Astrocyte of the spinal cord (primary cell): ENCODE results near the gene FRMPD4.

Source experiments
- DNase-seq: peaks from one replicate; pipeline ENCODE4 v3.0.0; 2011; ENCODE audit warnings: low read depth, low spot score
- H3K4me3 ChIP-seq: 2 replicates; pipeline ENCODE4 v1.5.1; 2011; ENCODE audit warnings: low read depth, mild to moderate bottlenecking, low read length, moderate library complexity
- CTCF ChIP-seq: IDR thresholded peaks from 2 replicates; pipeline ENCODE4 v1.5.1; 2012; ENCODE audit warnings: low read depth, mild to moderate bottlenecking, low read length, inconsistent platforms
- in situ Hi-C: cut with HindIII; loops from 2 replicates; pipeline ENCODE4 v1.10.0; 2017; ENCODE audit warnings: low sequenced_read_pairs

Gene FRMPD4

GRCh38 chrX:12452268-12452667 lies 314.0 kb downstream of the FRMPD4 start:
- no peak for TF ChIP-seq CTCF
- in situ Hi-C loops, result no loop called here
- DNase-seq, result no peak
- no peak overlapping the region for H3K4me3 ChIP-seq

GRCh38 chrX:12460929-12461328 lies 322.7 kb downstream of the FRMPD4 start:
- DNase-seq, result no peak
- no peak for TF ChIP-seq CTCF
- in situ Hi-C loops, result no loop called here
- no peak overlapping the region for H3K4me3 ChIP-seq

GRCh38 chrX:12463052-12463451 lies 324.8 kb downstream of the FRMPD4 start:
- DNase-seq, result no peak
- in situ Hi-C loops, result no loop called here
- H3K4me3 ChIP-seq, result no peak overlapping the region
- no peak for TF ChIP-seq CTCF

- no peak for DNase-seq
- no peak overlapping the region for H3K4me3 ChIP-seq
- TF ChIP-seq CTCF, result no peak
- in situ Hi-C loops, result no loop called here
These were observed 325.6 kb downstream of the FRMPD4 start for GRCh38 chrX:12463873-12464272.

GRCh38 chrX:12467321-12467720 lies 329.0 kb downstream of the FRMPD4 start:
- DNase-seq, result no peak
- no peak overlapping the region for H3K4me3 ChIP-seq
- in situ Hi-C loops, result no loop called here
- TF ChIP-seq CTCF, result no peak

GRCh38 chrX:12469296-12469695 lies 331.0 kb downstream of the FRMPD4 start:
- DNase-seq, result peak; percentile 0
- H3K4me3 ChIP-seq, result no peak overlapping the region
- in situ Hi-C loops, result no loop called here
- no peak for TF ChIP-seq CTCF

GRCh38 chrX:12471061-12471460 lies 332.8 kb downstream of the FRMPD4 start:
- no peak for TF ChIP-seq CTCF
- no peak overlapping the region for H3K4me3 ChIP-seq
- in situ Hi-C loops, result no loop called here
- no peak for DNase-seq
